ENCODE measurements around the gene RHBDL3.

DNA sequence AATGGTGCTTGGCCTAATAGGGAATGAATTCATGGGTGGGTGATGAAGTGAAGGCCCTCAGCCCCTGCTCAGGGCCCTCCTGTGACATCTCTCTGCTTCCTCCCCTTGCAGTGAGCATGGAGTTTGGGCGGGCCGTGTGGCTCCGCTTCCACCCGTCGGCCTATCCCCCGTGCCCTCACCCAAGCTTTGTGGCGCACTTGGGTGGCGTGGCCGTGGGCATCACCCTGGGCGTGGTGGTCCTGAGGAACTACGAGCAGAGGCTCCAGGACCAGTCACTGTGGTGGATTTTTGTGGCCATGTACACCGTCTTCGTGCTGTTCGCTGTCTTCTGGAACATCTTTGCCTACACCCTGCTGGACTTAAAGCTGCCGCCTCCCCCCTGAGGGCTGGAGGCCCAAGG is 55.2 kb downstream of the RHBDL3 start:
- TF ChIP-seq, protein P1, sequence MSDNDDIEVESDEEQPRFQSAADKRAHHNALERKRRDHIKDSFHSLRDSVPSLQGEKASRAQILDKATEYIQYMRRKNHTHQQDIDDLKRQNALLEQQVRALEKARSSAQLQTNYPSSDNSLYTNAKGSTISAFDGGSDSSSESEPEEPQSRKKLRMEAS (CRISPR knock-in tag; IDR thresholded peaks at IDR 0.05), result no peak
- TF ChIP-seq NR2C2 (CRISPR knock-in tag; IDR thresholded peaks at IDR 0.05), result no peak
- TF ChIP-seq FOXK1 (CRISPR knock-in tag; IDR thresholded peaks at IDR 0.05), result no peak
